H9 (cell line): Measurements from ENCODE around the gene TUBD1. TPM values are rescaled to one million over a fixed set of nuclear protein-coding genes. Genes with fewer than 3 reads are reported as not detected.

Experiments used
- DNase-seq: peaks from one replicate; pipeline ENCODE4 v3.0.0-alpha.2; 2017
- H2AFZ ChIP-seq: one replicate; pipeline ENCODE4 v1.6.1; 2013; ENCODE audit warnings: mild to moderate bottlenecking, low read length, control low read depth, moderate library complexity
- H2AK5ac ChIP-seq: 2 replicates; pipeline ENCODE4 v1.6.1; 2013; ENCODE audit warnings: low read length, control low read depth, mixed read lengths; ENCODE audit not compliant: insufficient read length
- H2BK120ac ChIP-seq: one replicate; pipeline ENCODE4 v1.6.1; 2013; ENCODE audit warnings: low read depth, mild to moderate bottlenecking, low read length, control low read depth, inconsistent platforms; ENCODE audit not compliant: poor library complexity, severe bottlenecking
- H2BK12ac ChIP-seq: 2 replicates; pipeline ENCODE4 v1.6.1; 2013; ENCODE audit warnings: low read length, control low read depth, mixed read lengths, low read depth; ENCODE audit not compliant: insufficient read length
- H2BK15ac ChIP-seq: 2 replicates; pipeline ENCODE4 v1.6.1; 2013; ENCODE audit warnings: low read depth, low read length, control low read depth
- H2BK20ac ChIP-seq: one replicate; pipeline ENCODE4 v1.6.1; 2013; ENCODE audit warnings: low read depth, mild to moderate bottlenecking, low read length, control low read depth, inconsistent platforms; ENCODE audit not compliant: poor library complexity, severe bottlenecking
- H2BK5ac ChIP-seq: 2 replicates; pipeline ENCODE4 v1.6.1; 2013; ENCODE audit warnings: low read length, control low read depth, mixed read lengths; ENCODE audit not compliant: insufficient read length
- H3K14ac ChIP-seq: 2 replicates; pipeline ENCODE4 v1.6.1; 2013; ENCODE audit warnings: low read length, control low read depth; ENCODE audit not compliant: insufficient read depth
- H3K18ac ChIP-seq: 2 replicates; pipeline ENCODE4 v1.6.1; 2013; ENCODE audit warnings: low read depth, mild to moderate bottlenecking, mixed read lengths, low read length, control low read depth; ENCODE audit not compliant: insufficient read length
- H3K23ac ChIP-seq: 2 replicates; pipeline ENCODE4 v1.6.1; 2013; ENCODE audit warnings: low read length, control low read depth, mixed read lengths, low read depth; ENCODE audit not compliant: insufficient read length
- H3K23me2 ChIP-seq: 2 replicates; pipeline ENCODE4 v1.6.1; 2013; ENCODE audit warnings: low read depth, mild to moderate bottlenecking, mixed read lengths, low read length, control low read depth; ENCODE audit not compliant: insufficient read length, poor library complexity, severe bottlenecking
- H3K27ac ChIP-seq: 2 replicates; pipeline ENCODE4 v1.5.1; 2013; ENCODE audit warnings: low read length, control low read depth, mixed read lengths, low read depth; ENCODE audit not compliant: insufficient read length
- H3K27me3 ChIP-seq: 2 replicates; pipeline ENCODE4 v1.6.1; 2013; ENCODE audit warnings: low read length, control low read depth, inconsistent platforms; ENCODE audit not compliant: insufficient read depth
- H3K4ac ChIP-seq: 2 replicates; pipeline ENCODE4 v1.6.1; 2013; ENCODE audit warnings: low read depth, mild to moderate bottlenecking, control low read depth, inconsistent platforms, low read length, moderate library complexity
- H3K4me1 ChIP-seq: 2 replicates; pipeline ENCODE4 v1.6.1; 2013; ENCODE audit warnings: low read length, control low read depth, inconsistent platforms; ENCODE audit not compliant: insufficient read depth
- H3K4me2 ChIP-seq: 2 replicates; pipeline ENCODE4 v1.6.1; 2013; ENCODE audit warnings: low read length, control low read depth, mixed read lengths; ENCODE audit not compliant: insufficient read length, insufficient read depth
- H3K56ac ChIP-seq: 2 replicates; pipeline ENCODE4 v1.6.1; 2013; ENCODE audit warnings: low read depth, mild to moderate bottlenecking, mixed read lengths, low read length, control low read depth; ENCODE audit not compliant: insufficient read length
- H3K79me1 ChIP-seq: 2 replicates; pipeline ENCODE4 v1.6.1; 2013; ENCODE audit warnings: low read depth, mild to moderate bottlenecking, moderate library complexity, low read length, control low read depth, inconsistent platforms; ENCODE audit not compliant: insufficient read depth, poor library complexity, severe bottlenecking
- H3K79me2 ChIP-seq: 2 replicates; pipeline ENCODE4 v1.6.1; 2013; ENCODE audit warnings: low read length, control low read depth, inconsistent platforms; ENCODE audit not compliant: insufficient read depth
- H3K9ac ChIP-seq: 2 replicates; pipeline ENCODE4 v1.6.1; 2013; ENCODE audit warnings: low read length, control low read depth, mixed read lengths; ENCODE audit not compliant: insufficient read length; ENCODE audit errors: extremely low read depth
- H3K9me3 ChIP-seq: one replicate; pipeline ENCODE4 v1.6.1; 2013; ENCODE audit warnings: low read depth, low read length, inconsistent platforms; ENCODE audit not compliant: control insufficient read depth
- H3T11ph ChIP-seq: one replicate; pipeline ENCODE4 v1.6.1; 2013; ENCODE audit warnings: mild to moderate bottlenecking, low read length, control low read depth, inconsistent platforms
- H4K20me1 ChIP-seq: one replicate; pipeline ENCODE4 v1.6.1; 2013; ENCODE audit not compliant: control insufficient read depth, insufficient read length, insufficient read depth
- H4K5ac ChIP-seq: 2 replicates; pipeline ENCODE4 v1.6.1; 2013; ENCODE audit warnings: low read depth, mild to moderate bottlenecking, mixed read lengths, low read length, control low read depth; ENCODE audit not compliant: insufficient read length
- H4K8ac ChIP-seq: replicated peaks from 2 replicates; pipeline ENCODE4 v1.6.1; 2013; ENCODE audit warnings: low read length, control low read depth, mixed read lengths, low read depth; ENCODE audit not compliant: insufficient read length
- H4K91ac ChIP-seq: 2 replicates; pipeline ENCODE4 v1.6.1; 2013; ENCODE audit warnings: low read depth, mild to moderate bottlenecking, moderate library complexity, mixed read lengths, low read length, control low read depth; ENCODE audit not compliant: insufficient read length
- H3K27ac Mint-ChIP-seq, 3 experiments: 2 replicates in 2 of 3; 3 replicates in 1 of 3; pipeline ENCODE4 v1.8.0; 2020 to 2021; ENCODE audit warnings: mixed read lengths in 3 of 3, mild to moderate bottlenecking in 1 of 3, moderate library complexity in 1 of 3
- H3K27me3 Mint-ChIP-seq: 2 replicates; pipeline ENCODE4 v1.8.0; 2021; ENCODE audit warnings: low read depth, mild to moderate bottlenecking, moderate library complexity, mixed read lengths
- H3K36me3 Mint-ChIP-seq, 3 experiments: 2 replicates in 2 of 3; 3 replicates in 1 of 3; pipeline ENCODE4 v1.8.0; 2020 to 2021; ENCODE audit warnings: low read depth in 3 of 3, mixed read lengths in 3 of 3; ENCODE audit not compliant: insufficient read depth in 1 of 3
- H3K4me1 Mint-ChIP-seq, 2 experiments: 2 replicates each; pipeline ENCODE4 v1.8.0; 2020; ENCODE audit warnings: mixed read lengths in 2 of 2
- H3K4me3 Mint-ChIP-seq, 2 experiments: 2 replicates in 1 of 2; 3 replicates in 1 of 2; pipeline ENCODE4 v1.8.0; 2020 to 2021; ENCODE audit warnings: mild to moderate bottlenecking in 2 of 2, mixed read lengths in 2 of 2, moderate library complexity in 1 of 2
- H3K9me3 Mint-ChIP-seq, 2 experiments: 2 replicates in 1 of 2; 3 replicates in 1 of 2; pipeline ENCODE4 v1.8.0; 2020; ENCODE audit warnings: mild to moderate bottlenecking in 2 of 2, mixed read lengths in 2 of 2, moderate library complexity in 1 of 2
- CTCF ChIP-seq: fragments of 200-600 bp; sonication (generic); conservative IDR thresholded peaks from 3 replicates; pipeline ENCODE4 v1.8.0; 2021; ENCODE audit warnings: antibody characterized with exemption, mild to moderate bottlenecking
- WGBS: extraction: QIAGEN DNeasy Blood & Tissue Kit; methylation state at CpG from one replicate; pipeline ENCODE4 v1.1.7; 2013; ENCODE audit warnings: missing lambda C conversion rate, low lambda C conversion rate, mixed read lengths; ENCODE audit not compliant: insufficient read length; ENCODE audit errors: extremely low coverage; 5-methylcytosine and 5-hydroxymethylcytosine counted together
- total RNA-seq: library from RNA; stranded (reverse); gene quantifications from 2 replicates; pipeline ENCODE4 v1.2.1, GENCODE V29; 2021

Gene TUBD1
- total RNA-seq, 1 experiment from 2014 or later = 26.4 TPM

- Histone ChIP-seq H2BK20ac (no peak overlapping the region), H3K4me1 (no peaks in the 10 kb centered on the region), H3K4me2 (no peak overlapping the region), H3K23me2 (no peaks in the 10 kb centered on the region), H3T11ph (no peak overlapping the region), H4K5ac (no peak overlapping the region), H3K56ac (no peak overlapping the region), H3K79me2 (no peaks in the 10 kb centered on the region), H2AK5ac (no peak overlapping the region), H3K27ac (no peak overlapping the region), H3K9me3 (no peaks in the 10 kb centered on the region), H3K14ac (no peak overlapping the region), H3K18ac (no peak overlapping the region), H3K23ac (no peak overlapping the region), H2BK120ac (no peak overlapping the region), H4K8ac (no peak overlapping the region), H3K27me3 (no peaks in the 10 kb centered on the region), H4K20me1 (no peaks in the 10 kb centered on the region), H2AFZ (no peak overlapping the region), H4K91ac (no peak overlapping the region), H2BK15ac (no peak overlapping the region), H3K4ac (no peak overlapping the region), H2BK5ac (no peak overlapping the region), H2BK12ac (no peak overlapping the region), H3K79me1 (no peaks in the 10 kb centered on the region), H3K9ac (no peak overlapping the region)
- Mint-ChIP-seq H3K4me3 (no peak overlapping the region), H3K36me3 (peaks cover 10 to 51% (median 31%) of the 10 kb centered on the region in 3 experiments; a peak in 6 of 7 replicates), H3K9me3 (no peaks in the 10 kb centered on the region), H3K4me1 (no peaks in the 10 kb centered on the region), H3K27ac (no peak overlapping the region), H3K27me3 (no peaks in the 10 kb centered on the region)
- TF ChIP-seq CTCF = no peak
- DNase-seq = no peak
- WGBS = no CpG with 5 or more reads among the region's 5 CpGs
Measured at GRCh38 chr17:59877965-59878364, 14.8 kb downstream of the TUBD1 start.
